ENCODE measurements around the gene CDH26.

Gene CDH26

GRCh38 chr20:60050193-60050947 is 92.1 kb downstream of the CDH26 start:
- 0 out of 2 replicates have a peak, but pooled peaks have one; percentile 12 for TF ChIP-seq CTCF (IDR thresholded peaks at IDR 0.05; ENCODE audit: low read depth, low read length)
- Histone ChIP-seq H3K9me3 (peaks cover 3% of the 10 kb centered on the region; the same call in 1 of the 2 replicates), H3K36me3 (no peaks in the 10 kb centered on the region), H3K27me3 (no peaks in the 10 kb centered on the region; the same call in 1 of the 2 replicates), H3K4me3 (ENCODE audit: low read depth, low read length) (no peak overlapping the region), H3K4me1 (no peaks in the 10 kb centered on the region)
- DNase-seq, result no peak

- Histone ChIP-seq H3K27me3 (no peaks in the 10 kb centered on the region; the same call in 1 of the 2 replicates), H3K9me3 (peaks cover 3% of the 10 kb centered on the region; the same call in 1 of the 2 replicates), H3K36me3 (no peaks in the 10 kb centered on the region), H3K4me1 (no peaks in the 10 kb centered on the region), H3K4me3 (ENCODE audit: low read depth, low read length) (no peak overlapping the region)
- no peak for TF ChIP-seq CTCF (IDR thresholded peaks at IDR 0.05; ENCODE audit: low read depth, low read length)
- DNase-seq, result no peak
These were observed 93.7 kb downstream of the CDH26 start for GRCh38 chr20:60051911-60052310.

GRCh38 chr20:60052322-60052721 is 94.1 kb downstream of the CDH26 start:
- no peaks in the 10 kb centered on the region for H3K36me3 ChIP-seq
- H3K27me3 ChIP-seq, result no peaks in the 10 kb centered on the region; the same call in 1 of the 2 replicates
- DNase-seq, result no peak
- H3K9me3 ChIP-seq, result peaks cover 3% of the 10 kb centered on the region; the same call in 1 of the 2 replicates
- H3K4me1 ChIP-seq, result no peaks in the 10 kb centered on the region
- no peak overlapping the region for H3K4me3 ChIP-seq (ENCODE audit: low read depth, low read length)
- TF ChIP-seq CTCF (IDR thresholded peaks at IDR 0.05; ENCODE audit: low read depth, low read length), result no peak

GRCh38 chr20:60053125-60053817 is 95.0 kb downstream of the CDH26 start:
- no peaks in the 10 kb centered on the region for H3K36me3 ChIP-seq
- no peak overlapping the region for H3K4me3 ChIP-seq (ENCODE audit: low read depth, low read length)
- H3K4me1 ChIP-seq, result peaks cover 8% of the 10 kb centered on the region
- no peak for TF ChIP-seq CTCF (IDR thresholded peaks at IDR 0.05; ENCODE audit: low read depth, low read length)
- no peak for DNase-seq
- H3K27me3 ChIP-seq, result no peaks in the 10 kb centered on the region; the same call in 1 of the 2 replicates
- H3K9me3 ChIP-seq, result peaks cover 3% of the 10 kb centered on the region; the same call in 1 of the 2 replicates

GRCh38 chr20:60053818-60054190 is 95.6 kb downstream of the CDH26 start:
- no peak overlapping the region for H3K4me3 ChIP-seq (ENCODE audit: low read depth, low read length)
- H3K9me3 ChIP-seq, result peaks cover 3% of the 10 kb centered on the region; the same call in 1 of the 2 replicates
- H3K27me3 ChIP-seq, result no peaks in the 10 kb centered on the region; the same call in 1 of the 2 replicates
- DNase-seq, result no peak
- peaks cover 8% of the 10 kb centered on the region for H3K4me1 ChIP-seq
- H3K36me3 ChIP-seq, result no peaks in the 10 kb centered on the region
- no peak for TF ChIP-seq CTCF (IDR thresholded peaks at IDR 0.05; ENCODE audit: low read depth, low read length)
